Left ventricle myocardium inferior (tissue), 1 donor: ENCODE measurements around the gene MRPL54. TPM values are rescaled to one million over a fixed set of nuclear protein-coding genes. Genes with fewer than 3 reads are reported as not detected.
A peak's percentile ranks its signal among the peaks of the same experiment; 100 is the strongest.
"Not testable (repeated sequence)": the region's sequence is repeated elsewhere in the genome, so short reads cannot be mapped to it uniquely, and the experiment has no call there.

Experiments
- DNase-seq: peaks from one replicate; pipeline ENCODE4 v3.0.0-alpha.2; 2020
- H3K27ac ChIP-seq: fragments of 200-600 bp; replicated peaks from 2 replicates; pipeline ENCODE4 v1.8.0; 2021
- H3K27me3 ChIP-seq: fragments of 200-600 bp; 2 replicates; pipeline ENCODE4 v1.8.0; 2021; ENCODE audit warnings: low read depth
- H3K36me3 ChIP-seq: fragments of 200-600 bp; 2 replicates; pipeline ENCODE4 v1.8.0; 2021
- H3K4me1 ChIP-seq: fragments of 200-600 bp; 2 replicates; pipeline ENCODE4 v1.8.0; 2021
- H3K4me3 ChIP-seq: fragments of 200-600 bp; 2 replicates; pipeline ENCODE4 v1.8.0; 2021; ENCODE audit warnings: mild to moderate bottlenecking, moderate library complexity
- H3K9me3 ChIP-seq: fragments of 200-600 bp; replicated peaks from 2 replicates; pipeline ENCODE4 v1.8.0; 2021
- intact Hi-C: fragments of 100-400 bp; cut with micrococcal nuclease; formaldehyde crosslinking; loops from one replicate; pipeline ENCODE4 v1.11.0; 2022
- total RNA-seq: library from RNA; stranded (reverse); fragmentation: NEBNext Ultra II Directional; extraction: Animal tissue kit (Norgen Biotek cat#: 25700); gene quantifications from one replicate; pipeline ENCODE4 v1.2.1, GENCODE V29; 2021
- TF ChIP-seq, protein P1 (sequence below): fragments of 200-600 bp; IDR thresholded peaks from 2 replicates; pipeline ENCODE4 v1.8.0; 2021; ENCODE audit warnings: antibody characterized with exemption, mild to moderate bottlenecking, borderline replicate concordance
- donor health status: DM: no; HTN: yes; CAD: no; lungs with severe emphysema.

The MRPL54 gene
- total RNA-seq, 1 donor from 2014 or later: 64.1 TPM

DNA sequence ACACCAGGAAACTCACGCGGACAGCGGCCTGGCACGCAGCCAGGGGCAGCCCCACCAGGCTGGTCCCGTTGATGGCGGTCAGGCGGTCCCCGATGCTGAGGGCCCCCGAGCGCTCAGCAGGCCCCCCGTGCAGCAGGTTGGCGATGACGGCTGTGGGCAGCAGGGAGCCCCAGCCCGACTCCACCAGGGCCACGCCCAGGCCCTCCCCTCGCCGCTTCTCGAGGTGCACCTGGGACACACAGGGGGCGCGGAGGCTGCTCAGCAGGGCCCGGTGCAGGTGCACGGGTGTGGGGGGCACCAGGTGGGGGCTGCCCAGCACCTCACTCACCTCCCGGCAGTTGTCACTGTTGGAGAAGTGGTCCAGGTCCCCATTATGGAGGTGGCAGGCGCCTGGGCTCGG, 10.0 kb upstream of the MRPL54 start:
- intact Hi-C loops: no loop called here
- no peak for DNase-seq
- no peaks in the 10 kb centered on the region for H3K4me1 ChIP-seq
- H3K27ac ChIP-seq: no peak overlapping the region
- H3K27me3 ChIP-seq: no peaks in the 10 kb centered on the region
- TF ChIP-seq, protein P1, sequence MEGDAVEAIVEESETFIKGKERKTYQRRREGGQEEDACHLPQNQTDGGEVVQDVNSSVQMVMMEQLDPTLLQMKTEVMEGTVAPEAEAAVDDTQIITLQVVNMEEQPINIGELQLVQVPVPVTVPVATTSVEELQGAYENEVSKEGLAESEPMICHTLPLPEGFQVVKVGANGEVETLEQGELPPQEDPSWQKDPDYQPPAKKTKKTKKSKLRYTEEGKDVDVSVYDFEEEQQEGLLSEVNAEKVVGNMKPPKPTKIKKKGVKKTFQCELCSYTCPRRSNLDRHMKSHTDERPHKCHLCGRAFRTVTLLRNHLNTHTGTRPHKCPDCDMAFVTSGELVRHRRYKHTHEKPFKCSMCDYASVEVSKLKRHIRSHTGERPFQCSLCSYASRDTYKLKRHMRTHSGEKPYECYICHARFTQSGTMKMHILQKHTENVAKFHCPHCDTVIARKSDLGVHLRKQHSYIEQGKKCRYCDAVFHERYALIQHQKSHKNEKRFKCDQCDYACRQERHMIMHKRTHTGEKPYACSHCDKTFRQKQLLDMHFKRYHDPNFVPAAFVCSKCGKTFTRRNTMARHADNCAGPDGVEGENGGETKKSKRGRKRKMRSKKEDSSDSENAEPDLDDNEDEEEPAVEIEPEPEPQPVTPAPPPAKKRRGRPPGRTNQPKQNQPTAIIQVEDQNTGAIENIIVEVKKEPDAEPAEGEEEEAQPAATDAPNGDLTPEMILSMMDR: no peak
- H3K36me3 ChIP-seq: peaks cover 55% of the 10 kb centered on the region
- H3K9me3 ChIP-seq: no peaks in the 10 kb centered on the region
- H3K4me3 ChIP-seq: no peak overlapping the region

DNA sequence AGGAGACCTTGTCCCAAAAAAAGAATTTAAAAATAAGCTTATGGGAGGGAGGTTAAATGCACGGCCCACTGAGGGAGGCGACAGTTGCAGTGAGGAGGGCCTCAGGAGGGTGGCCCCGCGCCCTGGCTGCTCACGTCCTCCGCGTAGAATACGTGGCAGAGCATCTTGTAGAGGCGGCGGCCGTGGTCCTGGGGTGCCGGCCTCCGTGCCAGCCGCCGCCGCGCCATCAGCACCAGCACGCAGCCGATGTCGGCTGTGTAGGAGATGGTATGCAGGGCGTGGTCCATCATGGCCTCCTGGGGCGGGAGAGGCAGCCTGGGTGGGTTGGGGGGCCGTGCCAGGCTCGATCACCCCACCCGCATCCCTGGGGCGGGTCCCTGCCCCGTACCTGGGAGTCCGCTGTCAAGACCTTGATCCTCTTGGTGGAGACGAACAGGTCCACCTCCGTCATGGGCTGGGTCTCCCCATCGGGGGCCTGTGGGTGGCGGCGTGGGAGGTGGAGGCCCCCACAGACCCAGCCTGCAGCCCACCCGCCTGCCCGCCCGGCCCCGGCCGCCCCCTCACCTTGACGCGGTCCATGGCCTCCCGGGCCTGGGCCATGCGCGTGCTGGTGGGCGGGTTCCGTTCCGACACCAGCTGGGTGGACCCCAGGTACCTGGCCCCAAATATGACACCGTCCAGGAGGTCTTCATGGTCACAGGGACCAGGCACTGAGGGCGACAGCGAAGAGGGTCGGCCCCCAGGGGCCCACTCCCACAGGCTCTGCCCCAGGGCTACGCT, 8.7 kb upstream of the MRPL54 start:
- H3K9me3 ChIP-seq: no peaks in the 10 kb centered on the region
- H3K4me3 ChIP-seq: no peak overlapping the region
- TF ChIP-seq, protein P1: no peak
- H3K27ac ChIP-seq: no peak overlapping the region
- H3K4me1 ChIP-seq: peaks cover 4% of the 10 kb centered on the region
- peaks cover 68% of the 10 kb centered on the region for H3K36me3 ChIP-seq
- DNase-seq: no peak
- H3K27me3 ChIP-seq: no peaks in the 10 kb centered on the region
- intact Hi-C loops: no loop called here

DNA sequence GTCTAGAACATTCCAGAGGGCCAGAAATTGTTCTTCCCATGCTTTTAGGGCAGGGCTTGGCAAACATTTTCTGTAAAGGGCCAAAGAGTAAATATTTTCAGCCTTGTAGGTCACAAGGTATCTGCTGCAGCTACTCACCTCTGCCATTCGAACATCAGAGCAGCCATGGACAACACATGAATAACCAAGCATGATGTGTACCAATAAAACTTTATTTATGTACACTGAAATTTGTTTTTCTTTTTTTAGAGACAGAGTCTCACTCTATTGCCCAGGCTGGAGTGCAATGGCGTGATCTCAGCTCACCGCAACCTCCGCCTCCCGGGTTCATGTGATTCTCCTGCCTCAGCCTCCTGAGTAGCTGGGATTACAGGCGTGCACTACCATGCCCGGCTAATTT, 4.8 kb upstream of the MRPL54 start:
- H3K9me3 ChIP-seq, DNase-seq, intact Hi-C loops, H3K27me3 ChIP-seq, H3K4me3 ChIP-seq, H3K27ac ChIP-seq: not testable (repeated sequence)
- peaks cover 39% of the 10 kb centered on the region for H3K4me1 ChIP-seq
- peaks cover 48% of the 10 kb centered on the region for H3K36me3 ChIP-seq

DNA sequence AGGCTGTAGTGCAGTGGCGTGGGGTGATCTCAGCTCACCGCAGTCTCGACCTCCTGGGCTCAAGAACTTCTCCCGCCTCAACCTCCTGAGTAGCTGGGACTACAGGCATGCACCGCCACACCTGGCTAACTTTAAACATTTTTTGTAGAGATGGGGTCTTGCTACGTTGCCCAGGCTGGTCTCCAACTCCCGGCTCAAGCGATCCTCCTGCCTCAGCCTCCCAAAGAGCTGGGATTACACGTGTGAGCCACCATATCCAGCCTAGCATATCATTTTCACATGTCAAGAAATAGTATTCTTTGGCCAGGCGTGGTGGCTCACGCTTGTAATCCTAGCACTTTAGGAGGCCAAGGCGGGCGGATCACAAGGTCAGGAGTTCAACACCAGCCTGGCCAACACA, 4.2 kb upstream of the MRPL54 start:
- Histone ChIP-seq H3K4me1 (peaks cover 43% of the 10 kb centered on the region), H3K36me3 (peaks cover 42% of the 10 kb centered on the region)
- H3K4me3 ChIP-seq, H3K27ac ChIP-seq, intact Hi-C loops, H3K27me3 ChIP-seq, DNase-seq, H3K9me3 ChIP-seq: not testable (repeated sequence)

DNA sequence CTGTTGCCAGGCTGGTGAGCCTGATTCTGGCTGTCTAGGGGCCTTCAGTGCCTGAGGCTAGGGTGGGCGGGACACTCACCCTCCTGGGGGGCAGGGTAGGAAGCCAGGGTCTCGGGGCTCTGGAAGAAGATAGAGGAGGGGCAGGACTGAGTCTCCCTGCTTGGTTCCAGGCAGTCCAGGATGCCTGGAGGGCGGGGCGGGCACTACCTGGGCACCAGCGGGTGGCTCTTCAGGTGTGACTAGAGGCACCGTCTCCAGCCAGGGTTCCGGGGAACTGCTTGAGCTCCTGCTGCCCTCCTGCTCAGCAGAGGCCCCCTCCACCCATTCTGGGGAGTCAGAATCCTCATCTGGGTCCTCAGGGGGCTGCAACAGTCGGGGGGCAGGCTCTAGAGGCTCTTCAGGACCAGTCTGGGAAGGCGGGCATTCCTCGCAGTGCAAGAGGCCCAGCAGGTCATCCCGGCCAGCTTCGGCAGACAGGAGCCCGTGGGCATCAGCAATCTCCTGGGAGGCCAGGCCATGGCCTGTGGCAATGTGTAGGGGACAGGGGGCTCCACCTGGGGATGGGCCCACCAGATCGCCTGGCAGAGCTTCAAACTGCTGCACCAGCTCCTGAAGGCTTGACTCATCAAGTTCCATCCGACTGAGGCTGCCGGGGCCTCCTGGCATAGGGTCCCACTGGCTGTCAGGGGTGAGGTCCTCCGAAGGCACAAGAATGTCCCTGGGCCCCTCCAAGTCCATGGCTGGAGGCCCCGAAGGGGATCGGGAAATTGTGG, 2.8 kb upstream of the MRPL54 start:
- Histone ChIP-seq H3K9me3 (no peaks in the 10 kb centered on the region), H3K27ac (no peak overlapping the region), H3K27me3 (no peaks in the 10 kb centered on the region), H3K4me1 (peaks cover 51% of the 10 kb centered on the region), H3K36me3 (peaks cover 34% of the 10 kb centered on the region), H3K4me3 (peak overlapping the region; percentile 99)
- no peak for DNase-seq
- TF ChIP-seq, protein P1: no peak
- intact Hi-C loops: no loop called here

DNA sequence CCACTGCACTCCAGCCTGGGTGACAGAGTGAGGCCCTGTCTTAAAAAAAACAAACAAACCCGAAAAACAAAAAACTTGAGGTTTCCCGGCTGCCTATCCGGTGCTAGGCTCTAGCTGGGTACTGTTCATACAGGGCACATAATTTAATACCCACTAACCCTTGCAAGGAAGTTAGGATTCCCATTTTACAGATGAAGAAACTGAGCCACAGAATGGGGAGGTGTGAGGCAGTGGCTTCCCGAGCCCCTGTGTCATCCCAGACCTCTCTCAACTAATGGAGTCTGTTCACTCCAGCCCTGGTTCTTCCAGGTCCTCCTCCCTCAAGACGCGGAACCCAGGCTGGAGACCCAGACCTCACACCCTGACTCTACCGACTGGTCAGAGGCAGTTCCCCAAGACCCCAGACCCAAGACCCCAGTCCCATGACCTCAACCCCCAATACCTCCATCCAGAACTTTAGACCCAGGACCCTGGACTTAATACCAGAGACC, 1.6 kb upstream of the MRPL54 start:
- DNase-seq: no peak
- H3K36me3 ChIP-seq: peaks cover 46% of the 10 kb centered on the region
- no peaks in the 10 kb centered on the region for H3K27me3 ChIP-seq
- peak overlapping the region; percentile 99 for H3K4me3 ChIP-seq
- peak overlapping the region; percentile 99 for H3K27ac ChIP-seq
- intact Hi-C loops: no loop called here
- TF ChIP-seq, protein P1: no peak
- H3K4me1 ChIP-seq: peaks cover 51% of the 10 kb centered on the region
- no peaks in the 10 kb centered on the region for H3K9me3 ChIP-seq
